Hematopoietic multipotent progenitor cell treated with erythropoietin and hydrocortisone succinate and interleukin-3 and kit ligand, for 17 days (in vitro differentiated cells): ENCODE data around the gene MBTPS2.
"Not testable (repeated sequence)": the region's sequence is repeated elsewhere in the genome, so short reads cannot be mapped to it uniquely, and the experiment has no call there.

Experiments used
- DNase-seq: peaks from one replicate; pipeline ENCODE4 v3.0.0-alpha.2; 2015; ENCODE audit warnings: low spot score

Gene MBTPS2

DNA sequence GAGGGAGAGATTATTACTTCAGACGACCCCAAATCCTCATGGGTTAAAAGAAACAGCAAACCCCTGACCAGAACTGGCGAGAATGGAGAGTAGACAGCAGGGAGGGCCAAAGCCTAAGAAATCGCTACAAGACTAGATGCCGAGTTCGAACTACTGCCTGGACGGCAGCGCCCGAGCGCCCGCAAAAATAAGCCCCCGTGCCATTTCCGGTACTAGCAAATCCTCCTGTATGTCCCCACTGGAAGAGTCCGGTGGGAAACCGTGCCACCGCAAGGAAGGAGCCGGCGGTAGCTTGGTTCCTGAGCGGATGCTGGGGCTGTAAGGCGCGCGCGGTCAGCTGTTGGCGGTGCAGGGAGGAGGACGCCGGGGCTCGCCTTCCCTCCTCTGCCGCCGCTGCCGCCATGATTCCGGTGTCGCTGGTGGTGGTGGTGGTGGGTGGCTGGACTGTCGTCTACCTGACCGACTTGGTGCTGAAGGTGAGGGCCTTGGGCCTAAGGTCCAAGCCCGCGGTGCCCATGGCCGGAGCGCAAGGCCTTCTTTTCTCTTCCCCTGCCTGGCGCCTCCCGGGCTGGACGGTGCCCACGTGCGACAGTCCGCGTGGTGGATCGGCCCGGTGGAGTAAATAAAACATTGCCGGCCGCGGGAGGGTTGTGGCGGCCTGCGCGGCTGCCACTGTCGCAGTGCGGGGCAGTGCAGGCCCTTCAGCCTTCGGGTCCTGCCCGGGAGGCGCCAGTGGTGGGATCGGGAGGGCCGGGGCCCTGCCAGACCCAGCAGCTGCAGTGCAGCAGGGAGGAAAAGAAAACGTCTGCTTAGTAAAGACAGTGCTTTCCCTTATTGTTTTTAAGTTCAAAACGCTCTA lies at the start of gene MBTPS2:
Gene MBTPS2, plus strand, starts transcription at position 284 of the 859 bp plus-strand sequence. Its CDS starts 118 bp downstream, at position 402.
- DNase-seq, result peak; percentile 62

DNA sequence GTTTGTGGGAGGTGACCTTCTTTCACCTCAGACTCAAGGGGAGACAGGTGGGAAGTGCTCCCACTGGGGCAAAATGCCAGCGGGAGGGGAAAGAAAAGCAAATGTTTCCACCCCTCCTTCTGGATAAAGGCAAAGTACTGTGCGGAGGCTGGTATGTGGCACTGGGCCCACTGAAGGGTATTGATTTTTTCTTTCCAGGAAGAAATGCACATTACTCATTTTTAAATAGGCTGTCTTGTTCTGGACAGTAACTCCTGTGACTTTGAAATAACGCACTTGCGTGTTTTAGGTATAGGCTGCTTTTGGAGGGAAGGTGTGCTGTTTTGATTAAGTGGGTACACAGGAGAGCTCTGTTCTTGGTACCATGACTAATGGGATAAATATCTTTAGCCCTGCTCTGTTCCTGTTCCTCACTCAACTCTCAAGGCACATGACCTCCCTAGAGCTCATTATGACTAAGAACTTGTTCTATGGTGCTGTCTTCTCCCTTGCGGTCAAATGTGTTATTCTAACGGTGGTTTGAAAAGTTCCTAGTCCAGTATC lies 40.7 kb upstream of the MBTPS2 start:
- DNase-seq, result no peak

DNA sequence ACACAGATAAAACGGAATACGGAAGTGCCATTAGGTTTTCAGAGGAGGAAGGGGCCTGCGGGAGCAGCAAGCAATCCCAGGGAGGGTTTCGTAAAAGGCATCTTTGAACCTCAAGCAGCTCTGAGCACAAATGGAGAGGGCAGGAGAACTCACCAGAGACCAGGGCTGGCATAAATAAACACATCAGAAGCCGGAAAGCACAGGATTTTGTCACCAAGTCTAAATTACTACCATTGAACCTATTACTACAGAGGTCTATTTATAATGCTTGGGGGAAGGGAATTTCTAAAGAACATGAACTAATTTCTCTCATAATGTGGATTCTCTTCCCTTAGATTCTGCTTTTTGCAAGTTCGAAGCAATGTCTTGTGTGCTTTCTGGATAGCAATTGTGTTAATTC lies 39.6 kb upstream of the MBTPS2 start:
- no peak for DNase-seq

DNA sequence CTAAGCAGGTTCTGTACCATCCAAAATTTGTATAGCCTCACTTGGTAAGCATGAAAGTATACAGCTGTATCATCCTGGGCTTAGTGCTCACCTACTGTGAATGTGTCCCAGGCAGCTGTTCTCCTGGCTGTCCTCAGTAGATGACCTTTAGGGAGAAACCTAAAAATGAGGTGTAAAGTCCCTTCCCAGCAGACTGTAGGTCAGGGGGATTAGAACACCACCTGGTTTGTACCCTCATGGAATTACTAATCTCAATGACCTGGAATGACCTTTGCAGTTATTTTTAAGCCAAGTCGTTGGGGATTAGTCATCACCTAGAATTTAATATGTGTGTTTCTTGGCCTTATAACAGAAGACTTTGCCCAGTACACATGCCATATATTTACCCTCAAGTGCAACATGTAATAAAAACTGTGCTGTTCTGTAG lies 39.1 kb upstream of the MBTPS2 start:
- DNase-seq, result no peak

DNA sequence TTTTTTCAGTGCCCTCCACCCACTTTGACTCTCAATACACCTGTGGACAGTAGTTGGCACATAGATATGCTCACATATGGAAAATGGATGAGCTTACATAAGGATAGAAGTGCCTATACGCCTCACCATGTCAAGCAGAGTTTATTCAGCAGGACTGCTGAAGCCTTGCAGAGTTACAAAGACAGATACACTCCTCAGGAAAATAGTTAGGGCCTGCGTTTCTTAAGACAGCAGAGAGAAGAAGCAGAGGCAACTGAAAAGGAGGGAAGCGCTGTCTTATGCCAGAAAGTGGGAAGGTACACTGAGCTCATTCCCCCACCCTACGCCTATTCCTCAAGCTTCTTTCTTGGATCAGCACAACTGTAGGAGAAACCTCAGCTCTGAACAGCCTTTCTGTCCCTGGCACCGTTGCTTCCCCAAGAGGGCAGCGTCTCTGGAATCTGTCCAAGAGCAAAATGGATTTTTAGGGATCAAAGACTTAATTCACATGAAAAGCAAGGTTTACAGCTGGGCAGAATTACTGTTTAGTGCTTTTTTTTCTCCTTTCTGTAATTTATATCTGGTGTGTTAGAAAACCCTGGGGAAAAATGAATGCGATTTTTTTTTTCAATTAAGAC lies 37.3 kb upstream of the MBTPS2 start:
- no peak for DNase-seq

DNA sequence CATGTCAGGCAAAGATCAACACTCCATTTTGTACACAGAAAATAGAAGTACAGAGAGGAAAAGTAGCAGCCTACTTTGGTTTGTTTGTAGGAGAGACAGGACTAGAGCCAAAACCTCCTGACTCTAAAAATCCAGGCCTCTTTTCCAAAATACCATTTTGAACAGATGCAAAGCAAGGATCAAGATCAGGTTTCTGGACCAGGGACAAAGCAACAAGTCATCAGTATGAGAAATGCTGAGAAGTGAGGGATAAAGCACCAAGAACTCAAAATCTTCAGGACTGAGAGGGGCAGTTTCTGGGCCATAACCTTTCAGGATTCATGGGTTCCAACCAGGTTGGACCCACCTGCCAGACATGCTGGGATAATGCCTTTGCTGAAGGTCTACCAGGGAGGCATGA lies 36.6 kb upstream of the MBTPS2 start:
- no peak for DNase-seq

DNA sequence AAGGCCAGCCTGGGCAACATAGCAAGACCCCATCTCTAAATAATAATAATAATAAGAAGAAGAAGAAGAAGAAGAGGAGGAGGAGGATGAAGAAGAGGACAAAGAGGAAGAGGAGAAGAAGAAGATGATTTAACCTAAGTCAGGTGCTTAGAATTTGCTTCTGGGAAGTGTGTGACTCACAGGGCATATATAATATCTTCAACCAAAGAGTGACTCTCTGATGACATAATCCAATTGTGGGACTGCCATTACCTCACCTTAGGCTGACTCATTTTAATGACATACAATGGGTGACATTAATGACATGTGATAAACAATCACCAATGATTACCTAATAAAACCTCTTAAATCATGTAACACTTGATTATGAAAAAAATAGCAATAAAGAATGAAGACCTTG lies 32.7 kb upstream of the MBTPS2 start:
- DNase-seq, result no peak

DNA sequence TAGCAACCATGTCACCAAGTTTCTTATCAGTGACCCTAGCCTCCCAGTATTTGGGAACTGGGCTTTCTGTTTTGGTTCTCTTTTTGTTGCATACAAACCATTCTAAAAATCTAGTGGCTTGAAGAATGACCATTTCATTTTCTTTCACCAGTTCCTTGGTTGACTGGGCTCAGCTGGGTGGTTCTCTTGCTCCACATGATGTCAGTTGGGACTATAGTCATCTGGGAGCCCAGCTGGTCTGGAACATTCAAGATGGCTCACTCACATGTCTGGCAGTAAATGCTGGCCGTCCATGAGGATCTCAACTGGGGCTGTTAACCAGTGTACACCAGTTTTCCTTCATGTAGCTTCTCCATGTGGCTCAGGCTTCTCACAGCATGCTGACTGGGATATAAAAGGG lies 27.6 kb upstream of the MBTPS2 start:
- DNase-seq, result no peak

DNA sequence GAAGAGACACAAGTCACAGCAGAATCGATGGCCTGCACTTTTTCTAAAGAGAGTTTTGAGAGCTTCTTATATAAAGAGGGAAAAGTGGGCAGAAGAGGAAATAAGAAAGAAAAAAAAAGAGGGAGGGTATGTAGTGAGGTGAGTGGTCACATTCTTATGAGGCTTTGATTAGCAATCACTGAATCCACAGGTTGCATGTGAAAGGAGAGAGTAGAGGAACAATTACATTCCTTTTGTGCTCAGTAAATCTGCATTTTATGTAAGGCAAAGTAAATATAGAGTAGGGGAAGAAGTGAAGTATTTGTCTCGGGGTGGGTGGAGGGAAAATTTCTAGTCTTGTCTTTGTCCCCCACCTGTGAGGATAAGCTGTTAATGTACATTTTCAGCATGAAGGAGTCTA lies 26.8 kb upstream of the MBTPS2 start:
- no peak for DNase-seq

DNA sequence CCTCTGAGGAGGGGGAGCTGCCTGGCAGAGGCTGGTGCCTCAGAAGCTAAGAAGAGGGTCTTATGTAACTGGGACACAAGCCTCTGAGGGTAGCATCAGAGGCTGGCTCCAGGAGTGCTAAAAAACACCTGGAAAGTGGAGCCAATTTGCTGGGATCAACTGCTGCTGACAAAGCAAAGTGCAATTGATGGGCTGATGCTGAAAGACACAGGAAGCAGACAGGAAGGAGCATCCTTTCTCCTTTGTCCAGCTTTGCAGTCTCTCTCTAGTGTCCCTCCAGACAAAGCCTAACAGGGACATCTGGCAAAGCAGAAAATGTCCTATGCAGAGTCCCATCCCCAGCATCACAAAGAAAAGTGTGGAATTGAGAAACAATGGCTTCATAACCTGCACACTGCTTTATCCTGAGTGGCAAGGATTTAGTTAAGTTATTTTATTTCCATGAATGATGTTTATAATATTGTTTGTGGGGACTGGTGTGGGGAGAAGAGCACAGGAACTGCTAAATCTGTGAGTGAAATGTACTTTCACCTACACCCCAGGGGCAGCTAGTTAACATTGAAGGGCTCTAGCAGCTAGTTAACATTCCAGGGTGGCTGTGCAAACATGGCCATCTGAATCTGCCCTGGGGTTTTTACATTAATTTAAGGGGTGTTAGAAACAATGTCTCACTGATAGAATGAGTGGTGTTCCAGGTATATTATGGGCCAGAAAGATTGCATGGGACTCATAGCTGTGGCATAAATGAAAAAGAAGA lies 25.6 kb upstream of the MBTPS2 start:
- DNase-seq, result no peak

DNA sequence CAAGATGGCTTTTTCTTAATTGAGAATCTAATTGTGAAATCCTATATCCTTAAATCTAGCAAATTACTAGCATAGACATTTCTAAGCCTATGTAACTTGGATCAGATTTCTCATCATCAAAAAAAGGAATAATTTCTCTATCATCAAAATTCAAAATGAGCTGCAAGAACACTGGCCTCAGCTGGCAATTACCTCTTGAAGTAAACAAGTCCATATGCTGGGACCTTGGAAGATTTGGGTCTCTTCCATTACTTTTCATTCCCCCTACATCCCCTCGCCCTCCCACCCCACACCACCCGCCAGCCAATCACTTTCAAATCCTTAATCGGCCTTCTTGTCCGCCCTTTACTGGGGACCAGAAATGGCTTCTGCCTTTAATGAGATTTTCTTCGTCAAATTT lies 23.3 kb upstream of the MBTPS2 start:
- no peak for DNase-seq

DNA sequence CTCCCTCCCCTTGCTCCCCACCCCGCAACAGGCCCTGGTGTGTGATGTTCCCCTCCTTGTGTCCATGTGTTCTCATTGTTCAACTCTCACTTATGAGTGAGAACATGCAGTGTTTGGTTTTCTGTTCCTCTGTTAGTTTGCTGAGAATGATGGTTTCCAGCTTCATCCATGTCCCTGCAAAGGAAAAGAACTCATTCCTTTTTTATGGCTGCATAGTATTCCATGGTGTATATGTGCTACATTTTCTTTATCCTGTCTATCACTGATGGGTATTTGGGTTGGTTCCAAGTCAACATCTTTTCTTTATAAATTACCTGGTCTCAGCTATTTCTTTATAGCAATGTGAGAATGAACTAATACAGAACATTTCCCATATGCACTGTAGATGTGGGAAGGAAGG lies 19.2 kb upstream of the MBTPS2 start:
- not testable (repeated sequence) for DNase-seq

DNA sequence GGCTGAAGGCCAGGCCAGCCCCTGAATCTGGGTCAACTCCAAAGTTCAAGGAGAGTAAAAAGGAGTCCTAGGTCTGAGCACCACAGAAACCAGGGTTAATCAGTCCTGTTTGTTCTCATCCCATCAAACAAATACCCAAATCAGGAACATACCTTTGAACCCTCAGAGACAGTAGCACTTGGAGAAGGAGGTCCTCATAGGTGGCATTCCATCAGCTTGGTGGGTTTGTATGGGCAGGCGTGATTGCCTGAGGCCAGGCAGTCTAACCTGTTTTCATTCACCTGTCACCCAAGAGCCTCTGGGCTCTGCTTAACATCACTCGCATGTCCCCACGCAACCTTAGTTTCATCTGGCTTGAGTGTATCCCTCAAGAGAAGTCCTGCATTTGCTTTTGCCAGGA lies 17.5 kb upstream of the MBTPS2 start:
- DNase-seq, result no peak

DNA sequence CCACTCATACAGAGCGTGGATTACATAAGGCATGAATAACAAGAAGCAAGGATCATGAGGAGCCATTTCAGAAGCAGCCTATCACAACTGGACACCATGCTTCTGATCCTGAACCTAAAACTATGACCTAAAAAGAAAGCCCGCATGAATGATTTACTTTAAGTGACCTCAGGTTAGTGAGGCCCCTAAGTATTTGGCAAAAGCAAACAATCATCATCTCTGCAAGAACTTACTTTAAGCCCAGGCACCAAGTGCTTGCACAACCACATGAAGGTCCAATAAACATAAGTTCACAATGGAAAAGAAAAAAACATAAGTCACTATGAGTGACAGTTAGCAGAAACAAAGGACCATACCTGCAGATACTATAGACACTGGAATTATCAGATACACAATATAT lies 7.9 kb upstream of the MBTPS2 start:
- no peak for DNase-seq

DNA sequence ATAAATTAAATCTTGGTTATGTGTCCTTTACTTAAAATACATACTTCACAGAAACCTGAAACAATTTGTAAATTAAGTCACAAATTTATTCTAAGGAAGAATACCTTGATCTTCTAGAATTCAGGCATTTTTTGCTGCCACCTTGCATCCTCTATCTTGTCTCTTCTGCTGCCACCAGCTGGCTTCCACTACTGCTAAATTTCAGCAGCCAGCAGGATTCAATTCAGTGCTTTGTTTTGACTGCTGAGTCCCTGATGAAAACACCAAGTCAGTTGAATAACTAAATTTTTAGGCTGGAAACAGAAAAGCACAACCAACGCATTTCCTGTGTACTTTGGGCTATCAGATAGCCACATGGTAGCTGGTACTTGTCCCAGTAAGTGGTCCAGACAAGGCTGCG lies 2.4 kb upstream of the MBTPS2 start:
- no peak for DNase-seq

DNA sequence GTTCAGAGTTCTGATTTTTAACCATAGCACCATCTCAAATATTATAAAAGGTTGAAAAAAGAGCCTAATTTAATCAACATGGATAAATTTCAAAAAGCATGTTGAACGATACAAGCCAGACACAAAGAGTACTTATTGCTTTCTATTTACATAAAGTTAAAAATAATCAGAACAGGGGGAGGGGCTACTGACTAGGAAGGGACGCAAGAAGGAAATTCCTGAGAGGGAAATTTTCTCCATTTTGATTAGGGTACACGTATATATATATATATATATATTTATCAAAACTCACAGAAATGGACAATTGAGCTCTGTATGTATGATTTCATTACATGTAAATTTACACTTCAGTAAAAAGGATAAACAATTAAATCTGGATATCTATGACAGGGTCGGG lies 482 bp upstream of the MBTPS2 start:
- DNase-seq, result no peak

DNA sequence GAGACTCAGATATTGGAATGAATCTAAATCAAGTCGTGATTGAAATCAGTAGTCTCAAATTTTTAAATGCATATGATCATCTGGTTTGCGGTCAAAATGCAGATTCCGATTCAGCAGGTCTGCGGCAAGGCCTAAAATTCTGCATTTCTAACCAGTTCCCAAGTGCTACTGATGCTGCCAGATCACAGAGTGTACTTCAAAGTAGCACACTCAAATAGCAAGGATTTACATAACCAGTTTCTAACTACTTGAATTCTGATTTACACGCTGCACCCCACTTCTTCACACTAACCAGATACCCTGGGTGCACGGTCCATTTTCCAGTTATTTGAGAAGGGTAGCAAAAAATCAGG lies 752 bp downstream of the MBTPS2 start:
- no peak for DNase-seq

DNA sequence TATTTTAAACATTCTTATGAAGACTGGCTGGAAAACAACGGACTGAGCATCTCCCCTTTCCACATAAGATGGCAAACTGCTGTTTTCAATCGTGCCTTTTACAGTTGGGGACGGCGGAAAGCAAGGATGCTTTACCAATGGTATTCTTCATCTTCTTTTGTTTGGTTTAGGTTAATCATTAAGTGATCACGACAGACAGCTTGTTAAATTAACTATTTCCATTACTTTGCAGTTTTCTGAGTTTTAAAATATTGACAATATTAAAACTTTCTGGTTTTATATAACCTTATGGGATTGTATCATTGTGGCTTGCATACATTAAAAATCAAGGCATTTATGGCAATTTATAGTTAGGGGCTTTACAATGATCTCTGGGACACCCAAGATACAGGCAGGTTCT lies 3.8 kb downstream of the MBTPS2 start:
- no peak for DNase-seq

DNA sequence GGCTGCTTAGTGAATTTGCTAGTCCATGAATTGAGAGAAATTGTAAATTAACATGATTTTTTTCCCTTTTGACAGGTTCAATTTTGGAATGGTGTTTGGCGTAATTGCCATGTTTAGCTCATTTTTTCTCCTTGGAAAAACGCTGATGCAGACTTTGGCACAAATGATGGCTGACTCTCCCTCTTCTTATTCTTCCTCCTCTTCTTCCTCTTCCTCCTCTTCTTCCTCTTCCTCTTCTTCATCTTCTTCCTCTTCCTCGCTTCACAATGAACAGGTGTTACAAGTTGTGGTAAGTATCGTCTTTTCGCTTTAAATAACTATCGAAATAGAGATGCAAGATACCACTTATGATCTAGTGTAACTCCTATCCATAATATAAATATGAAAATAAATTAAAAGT lies 5.7 kb downstream of the MBTPS2 start:
- no peak for DNase-seq

DNA sequence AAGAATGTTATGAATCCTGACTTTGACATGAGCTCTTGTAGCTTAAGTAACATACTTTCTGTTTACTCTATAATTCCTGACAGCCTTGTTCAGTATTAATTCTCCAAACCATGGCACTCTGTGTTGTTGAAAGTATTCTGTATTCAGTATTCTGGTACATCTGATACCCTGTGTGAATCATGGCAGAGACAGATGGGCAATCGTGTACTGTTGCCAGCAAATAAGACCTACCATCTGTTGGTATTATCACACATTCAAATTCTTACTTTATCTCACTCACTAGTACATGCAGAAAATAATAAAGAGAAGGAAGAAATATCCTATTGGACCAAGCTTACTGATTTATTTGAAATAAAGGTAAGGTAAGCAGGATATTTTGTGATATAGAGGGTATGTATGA lies 7.9 kb downstream of the MBTPS2 start:
- DNase-seq, result no peak

DNA sequence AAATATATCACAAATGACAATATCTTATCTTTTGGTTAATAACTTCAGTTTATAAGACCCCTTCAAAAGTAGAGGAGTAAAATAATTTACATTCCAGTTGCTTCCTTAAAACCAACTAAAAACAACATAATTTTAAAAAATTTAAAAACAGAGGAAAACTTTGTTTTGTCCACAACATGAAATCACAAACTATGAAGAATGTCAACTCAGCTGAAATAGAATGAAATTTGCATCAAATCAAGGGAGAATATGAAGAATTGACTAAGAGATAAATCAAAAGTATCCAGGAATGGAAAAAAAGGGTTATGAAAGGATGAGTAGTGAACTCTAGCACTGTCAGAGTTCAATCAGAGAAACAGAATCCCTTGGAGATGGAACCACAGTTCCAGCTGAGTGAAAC lies 14.2 kb downstream of the MBTPS2 start:
- no peak for DNase-seq

DNA sequence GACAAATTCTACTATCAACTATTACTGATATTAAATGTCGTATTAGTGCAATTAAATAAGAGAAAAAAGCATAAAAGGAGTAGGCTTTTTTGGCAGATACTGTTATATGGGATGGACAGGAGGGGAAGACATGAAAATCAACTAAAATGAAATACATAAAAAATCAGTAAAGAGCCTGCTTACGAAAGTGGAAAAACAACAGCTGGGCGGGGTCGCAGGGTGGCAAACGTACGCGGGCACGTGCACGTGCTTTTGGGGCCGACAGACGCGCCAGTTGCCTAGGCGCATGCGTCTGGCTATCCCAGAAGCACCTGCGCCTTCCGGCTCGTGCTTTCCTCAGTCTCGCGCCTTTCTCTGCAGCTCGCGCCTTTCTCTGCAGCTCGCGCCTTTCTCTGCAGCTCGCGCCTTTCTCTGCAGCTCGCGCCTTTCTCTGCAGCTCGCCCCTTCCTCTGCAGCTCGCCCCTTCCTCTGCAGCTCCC lies 16.6 kb downstream of the MBTPS2 start, which contains the start of gene YY2:
Gene YY2, plus strand, starts transcription at position 51 of the 479 bp plus-strand sequence. CDS start 498 bp downstream, outside the sequence.
- no peak for DNase-seq

DNA sequence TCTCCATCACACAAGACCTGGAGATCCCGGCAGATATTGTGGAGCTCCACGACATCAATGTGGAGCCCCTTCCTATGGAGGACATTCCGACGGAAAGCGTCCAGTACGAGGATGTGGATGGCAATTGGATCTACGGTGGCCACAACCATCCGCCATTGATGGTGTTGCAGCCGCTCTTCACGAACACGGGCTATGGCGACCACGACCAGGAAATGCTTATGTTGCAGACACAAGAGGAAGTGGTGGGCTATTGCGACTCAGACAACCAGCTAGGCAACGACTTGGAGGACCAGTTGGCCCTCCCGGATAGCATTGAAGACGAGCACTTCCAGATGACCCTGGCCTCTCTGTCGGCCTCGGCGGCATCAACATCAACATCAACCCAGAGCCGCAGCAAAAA lies 17.1 kb downstream of the MBTPS2 start:
- no peak for DNase-seq
